GM21526 (cell line): Measurements from ENCODE around the gene APBA2.

ENCODE experiments used
- ATAC-seq: cut with Tn5 transposase; IDR thresholded peaks from one replicate; pipeline ENCODE4 v1.9.1; 2021; ENCODE audit warnings: moderate library complexity; ENCODE audit not compliant: unreplicated experiment, low FRiP score

Gene APBA2

GRCh38 chr15:28914046-28914445 lies 28.3 kb downstream of the APBA2 start:
- no peak for ATAC-seq

DNA sequence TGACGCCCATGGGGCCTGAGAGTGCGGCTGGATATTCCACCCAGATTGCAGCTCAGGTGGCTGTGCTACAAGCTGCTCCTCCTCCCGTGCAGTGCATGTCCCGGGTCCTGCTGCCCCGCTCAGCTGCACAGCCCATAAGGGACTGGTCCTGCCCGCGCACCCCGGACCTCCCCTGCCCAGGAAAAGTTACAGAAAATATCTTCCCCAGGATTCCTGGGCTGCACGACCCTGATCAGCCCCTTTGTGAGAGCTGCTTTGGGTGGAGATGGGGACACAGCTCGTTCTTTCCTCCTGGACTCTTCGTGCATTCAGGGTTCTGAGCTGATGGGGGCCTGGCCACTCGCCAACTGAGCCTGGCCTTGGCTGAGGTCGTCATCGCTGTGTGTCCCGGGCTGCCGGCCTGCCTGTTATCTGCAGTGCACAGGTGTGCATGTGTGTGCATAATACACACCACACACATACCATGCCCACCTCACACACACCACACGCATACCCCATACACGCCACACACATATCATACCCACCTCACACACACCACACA lies 28.8 kb downstream of the APBA2 start:
- ATAC-seq = no peak

- no peak for ATAC-seq
These were observed 29.5 kb downstream of the APBA2 start for GRCh38 chr15:28915041-28915810.

GRCh38 chr15:28915935-28916334 lies 30.2 kb downstream of the APBA2 start:
- ATAC-seq = no peak

GRCh38 chr15:28917791-28918140 lies 32.0 kb downstream of the APBA2 start:
- ATAC-seq = no peak

DNA sequence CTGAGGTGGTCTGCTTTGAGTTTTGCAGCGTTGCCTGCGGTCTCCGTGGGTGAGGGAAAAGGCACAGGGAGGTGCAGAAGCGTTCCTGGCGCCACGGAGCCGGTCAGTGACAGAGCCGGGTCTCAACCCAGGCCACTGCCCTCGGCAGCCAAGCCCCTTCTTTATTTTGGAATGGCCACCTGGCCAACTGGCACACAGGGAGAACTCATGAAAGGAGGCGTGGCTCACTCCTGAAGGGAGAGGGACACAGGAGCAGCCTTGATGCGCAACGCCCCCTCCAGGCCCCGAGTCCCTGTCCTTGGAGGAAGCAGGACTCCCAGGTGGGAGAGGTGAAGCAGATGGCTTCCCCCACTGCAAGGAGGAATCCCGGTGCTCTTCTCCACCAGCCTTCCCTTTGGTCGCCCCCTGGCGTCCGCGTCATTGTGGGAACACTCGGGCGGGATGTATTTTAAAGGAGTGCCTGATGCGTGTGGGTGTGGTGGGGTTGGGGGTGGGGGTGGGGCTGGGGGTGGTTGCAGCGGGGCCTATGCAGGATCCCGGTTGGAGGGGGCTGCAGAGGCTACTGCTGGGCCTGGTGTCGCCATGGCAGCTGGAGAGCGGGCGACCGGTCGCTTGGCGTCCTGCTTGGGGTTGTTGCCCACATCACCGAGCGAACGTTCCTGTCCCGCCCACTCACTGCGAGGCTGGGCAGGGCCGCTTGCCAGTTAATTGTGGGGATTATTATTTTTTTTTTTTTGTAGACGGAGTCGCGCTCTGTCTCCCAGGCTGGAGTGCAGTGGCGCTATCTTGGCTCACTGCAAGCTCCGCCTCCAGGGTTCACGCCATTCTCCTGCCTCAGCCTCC lies 32.6 kb downstream of the APBA2 start:
- no peak for ATAC-seq

GRCh38 chr15:28919201-28919635 lies 33.4 kb downstream of the APBA2 start:
- no peak for ATAC-seq

DNA sequence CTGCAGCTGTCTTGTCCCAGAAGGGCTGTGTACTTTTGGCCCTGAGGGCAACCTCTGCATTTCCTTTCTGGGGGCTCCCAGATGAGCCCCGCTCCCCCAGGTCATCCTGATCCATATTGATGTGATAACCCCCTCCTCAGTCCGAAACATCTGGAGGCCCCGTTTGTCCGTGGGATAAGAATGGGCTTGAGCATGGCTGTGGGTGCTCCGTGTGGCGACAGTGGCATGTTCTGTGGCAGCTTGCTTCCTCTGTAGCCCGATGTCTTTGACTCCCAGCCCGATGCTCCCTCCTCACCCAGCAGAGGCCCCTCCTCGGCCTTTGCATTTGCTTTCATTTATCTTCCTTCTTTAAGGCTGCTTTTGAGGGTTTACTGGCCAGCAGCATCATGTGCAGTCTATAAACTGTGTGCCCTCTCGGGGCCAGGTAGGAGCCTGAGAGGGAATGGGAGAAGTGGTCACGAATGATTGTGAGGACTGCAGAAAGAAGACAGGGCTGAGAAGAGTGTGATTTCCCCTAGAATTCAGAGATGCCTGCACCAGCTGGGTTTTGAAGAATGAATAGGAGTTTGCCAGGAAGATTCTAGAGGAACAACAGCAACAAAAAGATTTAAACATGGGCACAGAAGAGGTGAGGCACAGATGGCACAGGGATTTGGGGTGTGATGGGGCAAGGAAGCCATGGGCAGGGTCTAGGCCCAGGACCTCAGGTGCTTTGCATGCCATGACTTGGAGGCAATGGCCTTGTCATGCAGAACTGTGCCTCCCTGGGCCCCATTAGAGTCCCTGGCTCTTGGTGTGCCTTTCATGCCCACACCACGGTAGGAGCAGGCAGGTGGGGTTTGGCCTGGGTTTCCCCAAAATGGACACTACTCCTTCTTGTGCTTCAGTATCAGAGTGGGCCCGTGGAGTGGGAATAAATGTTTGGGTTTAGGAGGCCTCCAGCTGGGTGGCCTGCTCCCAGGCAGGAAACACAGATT lies 34.2 kb downstream of the APBA2 start:
- ATAC-seq = no peak

- no peak for ATAC-seq
These were observed 35.1 kb downstream of the APBA2 start for GRCh38 chr15:28920781-28921331.

GRCh38 chr15:28921336-28921735 lies 35.6 kb downstream of the APBA2 start:
- no peak for ATAC-seq

DNA sequence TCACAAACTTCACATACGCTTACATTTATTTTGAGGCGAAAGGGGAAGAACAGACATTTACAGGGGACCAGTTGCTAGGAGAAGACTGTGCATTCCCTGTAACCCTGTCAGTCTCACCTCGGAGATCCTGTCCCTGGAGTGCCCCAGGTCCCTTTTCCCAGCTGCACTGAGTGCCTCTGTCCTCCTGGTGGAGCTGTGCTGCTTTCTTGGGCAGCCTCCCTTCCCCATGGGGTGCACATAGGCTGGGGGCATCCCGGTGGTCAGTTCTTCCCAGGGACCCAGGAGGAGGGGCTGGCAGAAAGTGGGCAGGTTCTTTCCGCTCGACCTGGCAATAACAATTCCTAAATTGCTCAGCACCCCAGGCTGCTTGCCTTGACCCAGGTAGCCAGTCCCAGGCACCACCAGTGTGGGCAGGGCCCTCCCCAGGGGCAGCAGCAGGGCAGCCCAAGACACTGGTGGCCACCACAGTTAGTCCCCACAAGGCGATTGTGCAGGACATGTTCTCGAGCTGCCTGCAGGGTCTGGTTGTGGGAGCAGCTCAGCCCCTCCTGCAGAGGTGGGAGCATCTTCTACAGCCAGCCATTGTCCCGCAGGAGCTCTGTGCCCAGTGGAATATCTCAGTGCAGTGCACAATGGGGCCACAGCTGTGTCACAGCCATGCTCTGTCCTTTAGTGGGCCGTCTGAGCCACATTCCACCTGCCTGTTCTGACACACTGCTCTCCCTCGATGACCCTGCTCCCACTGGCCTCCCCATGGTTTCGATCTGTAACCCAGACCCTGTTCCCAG lies 36.3 kb downstream of the APBA2 start:
- ATAC-seq = no peak

DNA sequence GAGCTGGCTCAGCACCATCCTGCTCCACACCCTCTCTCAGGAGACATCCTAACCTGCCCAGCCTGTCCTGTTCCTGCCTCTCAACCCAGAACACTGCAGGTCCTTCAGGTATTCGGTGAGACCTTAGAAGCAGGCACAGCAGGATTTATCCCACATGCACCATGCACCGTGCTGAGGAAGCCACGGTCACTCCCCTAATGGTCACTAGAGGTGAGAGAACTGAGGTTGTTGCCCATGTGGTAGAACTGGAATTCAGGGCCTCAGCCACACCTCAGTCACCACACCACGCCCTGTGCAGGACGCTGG lies 36.9 kb downstream of the APBA2 start:
- ATAC-seq = no peak

- ATAC-seq = no peak
These were observed 38.0 kb downstream of the APBA2 start for GRCh38 chr15:28923726-28924280.

DNA sequence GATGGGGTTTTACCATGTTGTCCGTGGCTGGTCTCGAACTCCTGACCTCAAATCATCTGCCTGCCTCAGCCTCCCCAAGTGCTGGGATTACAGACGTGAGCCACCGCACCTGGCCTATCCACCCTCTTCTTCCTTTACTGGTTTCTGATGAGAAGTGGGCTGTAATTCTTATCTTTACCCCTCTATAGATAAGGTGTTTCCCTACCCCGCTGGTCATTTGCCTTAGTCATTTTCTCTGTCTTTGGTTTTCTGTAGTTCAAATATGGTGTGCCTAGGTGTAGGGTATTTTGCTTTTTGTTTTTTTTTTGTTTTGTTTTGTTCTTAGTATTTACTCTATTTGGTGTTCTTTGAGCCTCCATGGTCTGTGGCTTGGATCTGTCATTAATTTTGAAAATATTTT lies 41.3 kb downstream of the APBA2 start:
- no peak for ATAC-seq

DNA sequence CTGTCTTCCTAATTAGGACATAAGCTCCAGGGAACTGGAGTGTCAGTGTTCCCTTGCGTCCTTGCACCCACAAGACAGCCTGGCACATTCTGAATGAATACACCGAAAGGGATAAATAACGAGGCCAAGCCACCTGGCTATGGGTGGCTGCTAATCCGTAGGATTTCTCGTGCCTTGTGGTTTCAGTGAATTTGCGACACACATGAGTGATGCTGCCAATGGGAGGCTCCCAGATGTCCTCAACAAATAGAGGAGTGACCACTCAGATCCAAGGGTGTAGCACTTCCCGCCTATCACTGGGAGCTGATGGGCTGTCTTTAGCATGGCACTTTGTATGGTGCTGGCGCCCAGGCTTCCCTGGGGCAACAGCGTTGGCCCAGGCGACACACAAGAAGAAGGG lies 43.4 kb downstream of the APBA2 start:
- ATAC-seq = no peak

DNA sequence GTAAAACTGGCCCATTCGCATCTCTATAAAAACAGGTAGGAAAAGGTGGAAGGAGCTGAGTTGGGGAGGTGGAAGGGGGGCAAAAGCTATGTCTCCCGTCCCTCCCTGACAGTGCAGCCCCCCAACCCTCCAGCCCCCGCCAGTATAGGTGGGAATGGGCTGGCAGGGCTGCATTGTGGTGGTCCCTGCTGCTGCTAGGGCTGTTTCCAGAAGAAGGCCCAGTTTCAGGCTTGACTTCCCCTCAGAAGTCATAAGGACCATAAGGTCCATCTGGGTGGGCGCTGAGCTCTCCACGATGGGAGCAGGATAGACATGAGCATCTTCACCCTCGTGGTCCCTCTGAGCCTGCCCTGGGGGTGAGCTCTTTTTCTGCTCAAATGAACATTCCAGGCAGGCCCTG lies 44.2 kb downstream of the APBA2 start:
- no peak for ATAC-seq

GRCh38 chr15:28930476-28931291 lies 44.9 kb downstream of the APBA2 start:
- ATAC-seq = no peak

DNA sequence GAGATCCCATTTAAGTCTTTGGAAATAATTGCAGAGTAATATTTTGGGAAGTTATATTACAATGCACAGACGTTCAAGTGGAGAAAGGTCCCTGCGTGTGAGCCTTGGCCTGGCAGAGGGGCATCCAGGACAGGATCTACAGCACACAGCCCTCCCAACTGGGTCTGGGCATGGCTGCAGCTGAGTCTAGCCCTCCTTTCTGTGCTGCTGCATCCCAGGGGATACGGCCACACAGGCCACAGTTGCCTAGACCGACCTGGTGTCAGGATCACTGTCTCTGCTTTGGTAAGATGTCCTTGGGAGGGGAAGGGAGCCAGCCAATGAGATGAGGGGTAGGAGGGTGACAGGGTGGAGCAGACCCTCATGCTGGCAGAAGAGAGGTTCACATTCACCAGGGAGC lies 46.1 kb downstream of the APBA2 start:
- ATAC-seq = no peak
